ENCODE results near the gene CIDEA.
A peak's percentile ranks its signal among the peaks of the same experiment; 100 is the strongest.

CIDEA gene

GRCh38 chr18:12279781-12280531 is 25.8 kb downstream of the CIDEA start:
- Histone ChIP-seq H3K9ac (ENCODE audit: low read length) (no peak overlapping the region), H3K4me3 (ENCODE audit: low read length) (no peak overlapping the region), H3K27ac (ENCODE audit: low read length) (no peak overlapping the region)

DNA sequence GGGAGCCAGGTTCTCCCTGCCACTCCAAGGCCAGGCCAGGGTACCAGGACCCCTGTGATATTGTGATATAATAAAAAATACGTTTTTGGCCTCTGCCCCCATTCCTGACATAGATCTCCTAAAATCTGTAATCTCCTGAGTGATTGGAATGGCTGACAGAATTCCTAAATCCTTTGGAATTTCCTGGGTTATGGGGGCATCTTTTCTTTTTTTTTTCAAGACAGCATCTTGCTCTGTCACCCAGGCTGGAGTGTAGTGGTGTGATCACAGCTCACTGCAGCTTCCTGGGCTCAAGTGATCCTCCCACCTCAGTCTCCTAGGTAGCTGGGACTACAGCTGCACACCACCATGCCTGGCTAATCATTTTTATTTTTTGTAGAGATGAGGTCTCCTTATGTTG is 27.7 kb downstream of the CIDEA start:
- H3K4me1 ChIP-seq (ENCODE audit: control insufficient read depth, low read depth, low read length) = peaks cover 14% of the 10 kb centered on the region
- no peak overlapping the region for H3K9ac ChIP-seq (ENCODE audit: low read length)
- no peaks in the 10 kb centered on the region for H3K36me3 ChIP-seq (ENCODE audit: control insufficient read depth, low read depth, low read length)
- peaks cover 10% of the 10 kb centered on the region for H3K27me3 ChIP-seq (ENCODE audit: control insufficient read depth, insufficient read depth, low read length)
- no peaks in the 10 kb centered on the region for H3K9me3 ChIP-seq (ENCODE audit: control insufficient read depth, low read depth, low read length)
- no peak overlapping the region for H3K4me3 ChIP-seq (ENCODE audit: low read length)
- H3K27ac ChIP-seq (ENCODE audit: low read length) = no peak overlapping the region

More at GRCh38 chr18:12279781-12280531, 25.8 kb downstream of the CIDEA start:
- H3K9me3 ChIP-seq (ENCODE audit: control insufficient read depth, low read depth, low read length) = no peaks in the 10 kb centered on the region
- H3K27me3 ChIP-seq (ENCODE audit: control insufficient read depth, insufficient read depth, low read length) = no peaks in the 10 kb centered on the region
- H3K4me1 ChIP-seq (ENCODE audit: control insufficient read depth, low read depth, low read length) = peaks cover 14% of the 10 kb centered on the region
- no peaks in the 10 kb centered on the region for H3K36me3 ChIP-seq (ENCODE audit: control insufficient read depth, low read depth, low read length)

GRCh38 chr18:12282442-12283039 is 28.4 kb downstream of the CIDEA start:
- Histone ChIP-seq H3K4me1 (ENCODE audit: control insufficient read depth, low read depth, low read length) (peaks cover 14% of the 10 kb centered on the region), H3K4me3 (ENCODE audit: low read length) (no peak overlapping the region), H3K36me3 (ENCODE audit: control insufficient read depth, low read depth, low read length) (no peaks in the 10 kb centered on the region), H3K9ac (ENCODE audit: low read length) (no peak overlapping the region), H3K9me3 (ENCODE audit: control insufficient read depth, low read depth, low read length) (no peaks in the 10 kb centered on the region), H3K27ac (ENCODE audit: low read length) (no peak overlapping the region), H3K27me3 (ENCODE audit: control insufficient read depth, insufficient read depth, low read length) (peaks cover 17% of the 10 kb centered on the region)

GRCh38 chr18:12283256-12283655 is 29.1 kb downstream of the CIDEA start:
- Histone ChIP-seq H3K4me1 (ENCODE audit: control insufficient read depth, low read depth, low read length) (peaks cover 20% of the 10 kb centered on the region), H3K27ac (ENCODE audit: low read length) (no peak overlapping the region), H3K36me3 (ENCODE audit: control insufficient read depth, low read depth, low read length) (no peaks in the 10 kb centered on the region), H3K27me3 (ENCODE audit: control insufficient read depth, insufficient read depth, low read length) (peaks cover 24% of the 10 kb centered on the region), H3K9me3 (ENCODE audit: control insufficient read depth, low read depth, low read length) (no peaks in the 10 kb centered on the region), H3K4me3 (ENCODE audit: low read length) (no peak overlapping the region), H3K9ac (ENCODE audit: low read length) (no peak overlapping the region)

GRCh38 chr18:12283666-12284065 is 29.5 kb downstream of the CIDEA start:
- Histone ChIP-seq H3K9me3 (ENCODE audit: control insufficient read depth, low read depth, low read length) (no peaks in the 10 kb centered on the region), H3K4me3 (ENCODE audit: low read length) (no peak overlapping the region), H3K27me3 (ENCODE audit: control insufficient read depth, insufficient read depth, low read length) (peaks cover 28% of the 10 kb centered on the region), H3K36me3 (ENCODE audit: control insufficient read depth, low read depth, low read length) (no peaks in the 10 kb centered on the region), H3K4me1 (ENCODE audit: control insufficient read depth, low read depth, low read length) (peaks cover 20% of the 10 kb centered on the region), H3K9ac (ENCODE audit: low read length) (no peak overlapping the region), H3K27ac (ENCODE audit: low read length) (no peak overlapping the region)

GRCh38 chr18:12287131-12287681 is 33.0 kb downstream of the CIDEA start:
- H3K9me3 ChIP-seq (ENCODE audit: control insufficient read depth, low read depth, low read length) = no peaks in the 10 kb centered on the region
- peak overlapping the region; percentile 63 for H3K4me3 ChIP-seq (ENCODE audit: low read length)
- peaks cover 32% of the 10 kb centered on the region for H3K27me3 ChIP-seq (ENCODE audit: control insufficient read depth, insufficient read depth, low read length)
- H3K4me1 ChIP-seq (ENCODE audit: control insufficient read depth, low read depth, low read length) = peaks cover 15% of the 10 kb centered on the region
- H3K36me3 ChIP-seq (ENCODE audit: control insufficient read depth, low read depth, low read length) = no peaks in the 10 kb centered on the region
- H3K27ac ChIP-seq (ENCODE audit: low read length) = no peak overlapping the region
- no peak overlapping the region for H3K9ac ChIP-seq (ENCODE audit: low read length)

- no peak overlapping the region for H3K27ac ChIP-seq (ENCODE audit: low read length)
Measured at GRCh38 chr18:12287684-12288402, 33.7 kb downstream of the CIDEA start.

DNA sequence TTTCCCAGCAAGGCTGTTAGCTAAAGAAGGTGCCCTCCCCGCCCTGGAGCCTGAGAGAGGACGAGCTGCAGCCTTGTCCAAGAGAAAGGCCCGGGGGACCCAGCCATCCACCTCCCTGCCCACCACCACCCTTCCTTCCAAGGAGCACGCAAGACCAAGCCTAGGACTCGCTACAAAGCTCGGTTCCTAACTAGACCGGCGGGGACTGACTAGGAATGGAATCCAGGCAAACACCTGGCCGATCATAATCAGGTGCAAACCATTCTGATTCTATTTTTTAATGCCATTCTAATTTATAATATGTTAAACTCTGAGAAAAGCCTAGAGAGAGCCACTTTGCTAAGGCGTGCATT is 34.2 kb downstream of the CIDEA start:
- H3K9me3 ChIP-seq (ENCODE audit: control insufficient read depth, low read depth, low read length) = no peaks in the 10 kb centered on the region
- H3K9ac ChIP-seq (ENCODE audit: low read length) = no peak overlapping the region
- peaks cover 32% of the 10 kb centered on the region for H3K27me3 ChIP-seq (ENCODE audit: control insufficient read depth, insufficient read depth, low read length)
- H3K4me3 ChIP-seq (ENCODE audit: low read length) = peak overlapping the region; percentile 63
- no peaks in the 10 kb centered on the region for H3K36me3 ChIP-seq (ENCODE audit: control insufficient read depth, low read depth, low read length)
- no peak overlapping the region for H3K27ac ChIP-seq (ENCODE audit: low read length)
- H3K4me1 ChIP-seq (ENCODE audit: control insufficient read depth, low read depth, low read length) = peaks cover 15% of the 10 kb centered on the region

More at GRCh38 chr18:12287684-12288402, 33.7 kb downstream of the CIDEA start:
- Histone ChIP-seq H3K36me3 (ENCODE audit: control insufficient read depth, low read depth, low read length) (no peaks in the 10 kb centered on the region), H3K9me3 (ENCODE audit: control insufficient read depth, low read depth, low read length) (no peaks in the 10 kb centered on the region), H3K4me3 (ENCODE audit: low read length) (peak overlapping the region; percentile 63), H3K27me3 (ENCODE audit: control insufficient read depth, insufficient read depth, low read length) (peaks cover 32% of the 10 kb centered on the region), H3K9ac (ENCODE audit: low read length) (no peak overlapping the region), H3K4me1 (ENCODE audit: control insufficient read depth, low read depth, low read length) (peaks cover 15% of the 10 kb centered on the region)

GRCh38 chr18:12290086-12290485 is 35.9 kb downstream of the CIDEA start:
- Histone ChIP-seq H3K4me3 (ENCODE audit: low read length) (no peak overlapping the region), H3K9me3 (ENCODE audit: control insufficient read depth, low read depth, low read length) (no peaks in the 10 kb centered on the region), H3K9ac (ENCODE audit: low read length) (no peak overlapping the region), H3K27ac (ENCODE audit: low read length) (no peak overlapping the region), H3K36me3 (ENCODE audit: control insufficient read depth, low read depth, low read length) (no peaks in the 10 kb centered on the region), H3K27me3 (ENCODE audit: control insufficient read depth, insufficient read depth, low read length) (peaks cover 32% of the 10 kb centered on the region), H3K4me1 (ENCODE audit: control insufficient read depth, low read depth, low read length) (peaks cover 15% of the 10 kb centered on the region)

DNA sequence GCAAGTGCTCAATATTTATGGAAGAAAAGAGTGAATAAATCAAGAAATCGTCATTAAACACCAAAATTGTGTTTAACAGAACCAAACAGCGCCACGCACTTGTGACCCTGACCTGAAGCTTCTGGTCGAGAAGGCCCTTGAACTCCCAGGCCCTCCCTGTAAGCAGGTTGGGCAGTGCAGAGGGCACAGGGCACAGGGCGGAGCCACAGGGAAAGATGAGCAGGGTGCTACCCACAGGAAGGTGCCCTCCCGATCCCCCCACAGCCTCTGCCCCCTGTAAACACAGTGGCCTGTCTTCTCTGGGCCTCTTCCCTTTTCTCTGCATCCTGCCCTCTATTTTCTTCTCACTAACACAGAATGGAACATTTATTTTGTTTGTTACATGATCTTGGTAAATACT is 37.0 kb downstream of the CIDEA start:
- H3K36me3 ChIP-seq (ENCODE audit: control insufficient read depth, low read depth, low read length) = no peaks in the 10 kb centered on the region
- H3K4me1 ChIP-seq (ENCODE audit: control insufficient read depth, low read depth, low read length) = peaks cover 15% of the 10 kb centered on the region
- H3K9me3 ChIP-seq (ENCODE audit: control insufficient read depth, low read depth, low read length) = no peaks in the 10 kb centered on the region
- H3K9ac ChIP-seq (ENCODE audit: low read length) = no peak overlapping the region
- peaks cover 29% of the 10 kb centered on the region for H3K27me3 ChIP-seq (ENCODE audit: control insufficient read depth, insufficient read depth, low read length)
- H3K4me3 ChIP-seq (ENCODE audit: low read length) = no peak overlapping the region
- H3K27ac ChIP-seq (ENCODE audit: low read length) = no peak overlapping the region

DNA sequence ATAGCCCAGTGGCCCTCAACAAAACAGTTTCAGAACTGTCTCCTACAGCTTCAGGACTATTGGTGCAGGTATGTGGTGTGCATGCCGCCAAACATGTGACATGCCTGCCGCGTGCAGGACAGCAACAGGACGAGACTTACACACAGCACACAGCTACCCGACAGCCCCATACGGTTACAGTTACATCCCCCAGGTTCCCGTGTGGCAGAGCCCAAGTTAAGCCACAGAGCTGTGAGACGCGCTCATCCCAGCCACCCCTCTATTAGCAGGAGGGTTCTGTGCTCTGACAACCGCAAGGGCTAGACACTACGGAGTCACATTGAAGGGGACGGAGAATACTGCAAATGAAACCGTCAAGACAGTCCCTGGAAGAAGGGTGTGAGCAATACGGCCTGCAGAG is 37.5 kb downstream of the CIDEA start:
- Histone ChIP-seq H3K27ac (ENCODE audit: low read length) (no peak overlapping the region), H3K27me3 (ENCODE audit: control insufficient read depth, insufficient read depth, low read length) (peaks cover 24% of the 10 kb centered on the region), H3K9me3 (ENCODE audit: control insufficient read depth, low read depth, low read length) (no peaks in the 10 kb centered on the region), H3K9ac (ENCODE audit: low read length) (no peak overlapping the region), H3K4me3 (ENCODE audit: low read length) (no peak overlapping the region), H3K4me1 (ENCODE audit: control insufficient read depth, low read depth, low read length) (peaks cover 15% of the 10 kb centered on the region), H3K36me3 (ENCODE audit: control insufficient read depth, low read depth, low read length) (no peaks in the 10 kb centered on the region)
